HEK293 (cell line): ENCODE results near the gene MRGPRX2.

ENCODE experiments used
- CTCF ChIA-PET: fragments of 350-600 bp; formaldehyde crosslinking; extraction: SDS; loops from one replicate; lab custom pipeline; 2021; ENCODE audit warnings: antibody characterized with exemption; lab: Yijun Ruan, JAX
- POLR2A ChIA-PET: fragments of 300-600 bp; formaldehyde crosslinking; extraction: SDS; loops from one replicate; lab custom pipeline; 2020; ENCODE audit warnings: antibody characterized with exemption, inconsistent platforms; lab: Yijun Ruan, JAX
- H3K27ac ChIP-seq: fragments of 200-500 bp; sonication (Bioruptor generic); 2 replicates; pipeline ENCODE4 v1.5.1; 2014; ENCODE audit warnings: low read depth, low read length, control low read depth, inconsistent platforms; ENCODE audit errors: extremely low read depth
- H3K36me3 ChIP-seq, 2 experiments: fragments of 200-500 bp in 1 of 2; sonication (Bioruptor generic) in 1 of 2; 1 replicate in 1 of 2; 2 replicates in 1 of 2; pipeline ENCODE4 v1.5.1; 2014 to 2017; ENCODE audit warnings: inconsistent platforms in 2 of 2, low read length in 2 of 2; ENCODE audit not compliant: control insufficient read depth in 2 of 2, insufficient read depth in 1 of 2
- H3K4me1 ChIP-seq: fragments of 200-500 bp; sonication (Bioruptor generic); 2 replicates; pipeline ENCODE4 v1.5.1; 2014; ENCODE audit warnings: mild to moderate bottlenecking, low read length, inconsistent platforms; ENCODE audit not compliant: control insufficient read depth, insufficient read depth
- H3K4me3 ChIP-seq: 2 replicates; pipeline ENCODE4 v1.5.1; 2011; ENCODE audit warnings: low read depth, mild to moderate bottlenecking, control low read depth, low read length, moderate library complexity
- H3K9me3 ChIP-seq: fragments of 200-500 bp; sonication (Bioruptor generic); 2 replicates; pipeline ENCODE4 v1.5.1; 2014; ENCODE audit warnings: low read depth, low read length, inconsistent platforms; ENCODE audit not compliant: control insufficient read depth, insufficient read depth
- BCL11A ChIP-seq: fragments of 450-650 bp; formaldehyde crosslinking; IDR thresholded peaks from 2 replicates; pipeline ENCODE4 v1.5.1; 2016; ENCODE audit warnings: low read depth, missing biosample characterization, missing genetic modification characterization
- IKZF3 ChIP-seq: fragments of 450-650 bp; IDR thresholded peaks from 2 replicates; pipeline ENCODE4 v1.5.0; 2018; ENCODE audit warnings: missing biosample characterization, mild to moderate bottlenecking, missing genetic modification characterization, moderate library complexity
- ZBTB20 ChIP-seq: fragments of 450-650 bp; formaldehyde crosslinking; IDR thresholded peaks from 2 replicates; pipeline ENCODE4 v1.5.1; 2016; ENCODE audit warnings: missing biosample characterization, missing genetic modification characterization
- ZBTB7A ChIP-seq: fragments of 450-650 bp; formaldehyde crosslinking; IDR thresholded peaks from 2 replicates; pipeline ENCODE4 v1.5.1; 2016; ENCODE audit warnings: low read depth, missing biosample characterization, missing genetic modification characterization
- ZBTB8A ChIP-seq: fragments of 450-650 bp; formaldehyde crosslinking; IDR thresholded peaks from 2 replicates; pipeline ENCODE4 v1.5.1; 2016; ENCODE audit warnings: missing biosample characterization, missing genetic modification characterization
- ZNF24 ChIP-seq: fragments of 450-650 bp; formaldehyde crosslinking; IDR thresholded peaks from 2 replicates; pipeline ENCODE4 v1.5.1; 2016; ENCODE audit warnings: missing biosample characterization, missing genetic modification characterization
- ZNF354C ChIP-seq: fragments of 450-650 bp; formaldehyde crosslinking; IDR thresholded peaks from 2 replicates; pipeline ENCODE4 v1.5.1; 2016; ENCODE audit warnings: missing biosample characterization, missing genetic modification characterization, low read depth, borderline replicate concordance
- ZNF416 ChIP-seq: fragments of 450-650 bp; formaldehyde crosslinking; IDR thresholded peaks from 2 replicates; pipeline ENCODE4 v1.5.1; 2016; ENCODE audit warnings: missing biosample characterization, missing genetic modification characterization
- ZNF473 ChIP-seq: fragments of 450-650 bp; formaldehyde crosslinking; IDR thresholded peaks from 2 replicates; pipeline ENCODE4 v1.5.1; 2017; ENCODE audit warnings: missing biosample characterization, missing genetic modification characterization
- ZNF48 ChIP-seq: fragments of 450-650 bp; formaldehyde crosslinking; IDR thresholded peaks from 2 replicates; pipeline ENCODE4 v1.5.1; 2016; ENCODE audit warnings: missing biosample characterization, missing genetic modification characterization
- ZNF510 ChIP-seq: fragments of 450-650 bp; formaldehyde crosslinking; IDR thresholded peaks from 2 replicates; pipeline ENCODE4 v1.5.1; 2018; ENCODE audit warnings: mild to moderate bottlenecking, missing genetic modification characterization, missing biosample characterization; ENCODE audit not compliant: insufficient replicate concordance
- ZNF549 ChIP-seq: fragments of 450-650 bp; IDR thresholded peaks from 2 replicates; pipeline ENCODE4 v1.5.1; 2018; ENCODE audit warnings: missing biosample characterization, missing genetic modification characterization, mild to moderate bottlenecking, inconsistent platforms, moderate library complexity
- ZNF610 ChIP-seq: fragments of 450-650 bp; formaldehyde crosslinking; IDR thresholded peaks from 2 replicates; pipeline ENCODE4 v1.5.1; 2016; ENCODE audit warnings: missing biosample characterization, missing genetic modification characterization, borderline replicate concordance
- ZNF654 ChIP-seq: fragments of 450-650 bp; formaldehyde crosslinking; IDR thresholded peaks from 2 replicates; pipeline ENCODE4 v1.5.1; 2016; ENCODE audit warnings: low read depth, missing biosample characterization, missing genetic modification characterization
- ZNF701 ChIP-seq: fragments of 450-650 bp; formaldehyde crosslinking; IDR thresholded peaks from 2 replicates; pipeline ENCODE4 v1.5.1; 2016; ENCODE audit warnings: missing biosample characterization, missing genetic modification characterization
- ZNF791 ChIP-seq: fragments of 450-650 bp; formaldehyde crosslinking; IDR thresholded peaks from 2 replicates; pipeline ENCODE4 v1.5.1; 2016; ENCODE audit warnings: missing biosample characterization, missing genetic modification characterization
- ZNF843 ChIP-seq: fragments of 450-650 bp; formaldehyde crosslinking; IDR thresholded peaks from 2 replicates; pipeline ENCODE4 v1.5.1; 2016; ENCODE audit warnings: missing biosample characterization, missing genetic modification characterization
- TF ChIP-seq, protein P1 (sequence below): fragments of 450-650 bp; formaldehyde crosslinking; IDR thresholded peaks from 2 replicates; pipeline ENCODE4 v1.5.1; 2016; ENCODE audit warnings: missing biosample characterization, missing genetic modification characterization
- TF ChIP-seq, protein P2 (sequence below): fragments of 450-650 bp; formaldehyde crosslinking; IDR thresholded peaks from 2 replicates; pipeline ENCODE4 v1.5.1; 2017; ENCODE audit warnings: missing biosample characterization, missing genetic modification characterization
- TF ChIP-seq, protein P3 (sequence below): fragments of 450-650 bp; formaldehyde crosslinking; IDR thresholded peaks from 2 replicates; pipeline ENCODE4 v1.5.1; 2017; ENCODE audit warnings: missing biosample characterization, mild to moderate bottlenecking, missing genetic modification characterization, moderate library complexity
- TF ChIP-seq, protein P4 (sequence below): fragments of 450-650 bp; formaldehyde crosslinking; IDR thresholded peaks from 2 replicates; pipeline ENCODE4 v1.5.1; 2016; ENCODE audit warnings: missing biosample characterization, missing genetic modification characterization
- TF ChIP-seq, protein P5 (sequence below): fragments of 450-650 bp; formaldehyde crosslinking; IDR thresholded peaks from 2 replicates; pipeline ENCODE4 v1.5.1; 2016; ENCODE audit warnings: missing biosample characterization, missing genetic modification characterization

MRGPRX2 gene

DNA sequence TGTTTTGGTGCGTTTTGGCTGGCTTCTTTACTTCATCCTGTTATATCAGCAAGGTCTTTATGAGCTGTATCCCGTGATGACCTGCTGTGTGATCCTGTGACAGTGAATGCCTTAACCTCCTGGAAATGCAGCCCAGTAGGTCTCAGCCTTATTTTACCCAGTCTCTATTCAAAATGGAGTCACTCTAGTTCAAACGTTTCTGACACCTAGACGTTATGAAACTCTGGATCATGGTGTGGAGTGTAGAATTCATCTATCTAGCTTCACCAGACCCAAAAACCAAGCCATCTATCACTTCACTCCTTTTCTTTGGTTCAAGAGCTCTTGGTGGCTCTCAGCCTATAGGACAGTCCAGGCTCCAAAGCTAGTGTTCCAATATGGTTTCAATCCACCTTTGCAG, 28.3 kb upstream of the MRGPRX2 start (continued):
- TF ChIP-seq, protein P1, sequence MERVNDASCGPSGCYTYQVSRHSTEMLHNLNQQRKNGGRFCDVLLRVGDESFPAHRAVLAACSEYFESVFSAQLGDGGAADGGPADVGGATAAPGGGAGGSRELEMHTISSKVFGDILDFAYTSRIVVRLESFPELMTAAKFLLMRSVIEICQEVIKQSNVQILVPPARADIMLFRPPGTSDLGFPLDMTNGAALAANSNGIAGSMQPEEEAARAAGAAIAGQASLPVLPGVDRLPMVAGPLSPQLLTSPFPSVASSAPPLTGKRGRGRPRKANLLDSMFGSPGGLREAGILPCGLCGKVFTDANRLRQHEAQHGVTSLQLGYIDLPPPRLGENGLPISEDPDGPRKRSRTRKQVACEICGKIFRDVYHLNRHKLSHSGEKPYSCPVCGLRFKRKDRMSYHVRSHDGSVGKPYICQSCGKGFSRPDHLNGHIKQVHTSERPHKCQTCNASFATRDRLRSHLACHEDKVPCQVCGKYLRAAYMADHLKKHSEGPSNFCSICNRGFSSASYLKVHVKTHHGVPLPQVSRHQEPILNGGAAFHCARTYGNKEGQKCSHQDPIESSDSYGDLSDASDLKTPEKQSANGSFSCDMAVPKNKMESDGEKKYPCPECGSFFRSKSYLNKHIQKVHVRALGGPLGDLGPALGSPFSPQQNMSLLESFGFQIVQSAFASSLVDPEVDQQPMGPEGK (tag by site-specific recombination) = no peak
- TF ChIP-seq, protein P2, sequence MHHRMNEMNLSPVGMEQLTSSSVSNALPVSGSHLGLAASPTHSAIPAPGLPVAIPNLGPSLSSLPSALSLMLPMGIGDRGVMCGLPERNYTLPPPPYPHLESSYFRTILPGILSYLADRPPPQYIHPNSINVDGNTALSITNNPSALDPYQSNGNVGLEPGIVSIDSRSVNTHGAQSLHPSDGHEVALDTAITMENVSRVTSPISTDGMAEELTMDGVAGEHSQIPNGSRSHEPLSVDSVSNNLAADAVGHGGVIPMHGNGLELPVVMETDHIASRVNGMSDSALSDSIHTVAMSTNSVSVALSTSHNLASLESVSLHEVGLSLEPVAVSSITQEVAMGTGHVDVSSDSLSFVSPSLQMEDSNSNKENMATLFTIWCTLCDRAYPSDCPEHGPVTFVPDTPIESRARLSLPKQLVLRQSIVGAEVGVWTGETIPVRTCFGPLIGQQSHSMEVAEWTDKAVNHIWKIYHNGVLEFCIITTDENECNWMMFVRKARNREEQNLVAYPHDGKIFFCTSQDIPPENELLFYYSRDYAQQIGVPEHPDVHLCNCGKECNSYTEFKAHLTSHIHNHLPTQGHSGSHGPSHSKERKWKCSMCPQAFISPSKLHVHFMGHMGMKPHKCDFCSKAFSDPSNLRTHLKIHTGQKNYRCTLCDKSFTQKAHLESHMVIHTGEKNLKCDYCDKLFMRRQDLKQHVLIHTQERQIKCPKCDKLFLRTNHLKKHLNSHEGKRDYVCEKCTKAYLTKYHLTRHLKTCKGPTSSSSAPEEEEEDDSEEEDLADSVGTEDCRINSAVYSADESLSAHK (tag by site-specific recombination) = no peak
- no peak for TF ChIP-seq ZBTB8A (tag by site-specific recombination)
- TF ChIP-seq ZNF48 (tag by site-specific recombination) = no peak
- no peak for TF ChIP-seq ZNF473
- TF ChIP-seq BCL11A (tag by site-specific recombination) = no peak

DNA sequence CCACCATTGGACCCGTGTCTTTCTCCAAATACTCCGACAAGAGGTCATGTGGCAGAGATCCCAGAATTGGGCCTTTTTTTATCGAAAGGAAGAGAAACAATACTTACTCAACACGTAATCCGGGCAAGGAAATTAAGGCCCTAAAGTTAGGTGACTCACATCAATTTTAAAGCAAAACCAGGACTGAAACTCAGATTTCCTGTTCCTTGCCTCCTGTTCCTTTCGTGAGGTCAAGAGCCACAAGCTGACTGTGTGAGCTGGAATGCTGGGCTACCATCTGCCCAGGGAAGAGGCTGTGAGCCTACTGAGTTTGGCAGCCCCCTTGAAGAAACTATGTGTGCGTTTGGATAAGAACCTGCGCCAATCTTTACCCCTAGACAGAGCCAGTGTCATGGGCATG, 27.1 kb upstream of the MRGPRX2 start:
- POLR2A ChIA-PET = no interaction called here

DNA sequence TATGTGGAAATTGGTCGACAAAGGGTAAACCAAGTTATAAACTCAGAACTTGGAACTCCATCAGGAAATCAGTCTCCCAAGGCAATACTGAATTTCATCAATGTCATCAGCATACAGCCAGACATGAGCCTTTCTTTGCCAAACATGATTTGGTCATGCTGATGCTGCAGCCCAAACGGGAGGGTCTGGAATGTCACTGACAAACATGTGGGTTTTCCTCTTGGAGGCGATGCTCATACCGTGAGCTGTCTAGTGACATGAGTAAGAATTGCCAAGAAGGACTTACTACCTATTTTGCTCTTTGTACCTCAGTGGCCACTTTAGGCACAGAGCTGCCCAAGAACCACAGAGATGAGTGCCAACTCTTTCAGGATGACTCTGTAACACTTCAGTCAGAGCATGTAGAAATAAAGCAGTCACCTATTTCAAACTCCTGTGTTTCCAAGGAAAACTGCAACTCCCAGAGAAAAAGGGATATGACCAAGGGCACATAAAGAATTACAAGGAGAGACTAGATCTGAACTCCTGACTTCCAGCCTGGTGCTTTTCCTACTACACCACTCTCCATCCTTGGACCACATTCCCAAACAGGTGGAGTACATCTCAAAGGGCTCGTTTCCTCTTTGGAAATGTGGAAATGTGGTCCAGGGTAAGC, 24.3 kb upstream of the MRGPRX2 start:
- no peaks in the 10 kb centered on the region for H3K36me3 ChIP-seq
- CTCF ChIA-PET = interaction anchor here (2.5 to 3.9 kb wide), 2 partner anchors 8 to 14 kb away, joined by 13 to 16 read pairs; no protein-coding TSS in a partner anchor

More for the DNA sequence above, 27.1 kb upstream of the MRGPRX2 start:
- H3K27ac ChIP-seq = no peak overlapping the region
- TF ChIP-seq ZNF654 (tag by site-specific recombination) (no peak), ZNF24 (no peak), ZNF354C (tag by site-specific recombination) (no peak), ZBTB20 (no peak), IKZF3 (tag by site-specific recombination) (no peak), ZNF843 (tag by site-specific recombination) (no peak), ZNF791 (tag by site-specific recombination) (no peak), ZNF701 (no peak), ZBTB7A (tag by site-specific recombination) (no peak), ZNF510 (tag by site-specific recombination) (no peak)
- TF ChIP-seq, protein P3, sequence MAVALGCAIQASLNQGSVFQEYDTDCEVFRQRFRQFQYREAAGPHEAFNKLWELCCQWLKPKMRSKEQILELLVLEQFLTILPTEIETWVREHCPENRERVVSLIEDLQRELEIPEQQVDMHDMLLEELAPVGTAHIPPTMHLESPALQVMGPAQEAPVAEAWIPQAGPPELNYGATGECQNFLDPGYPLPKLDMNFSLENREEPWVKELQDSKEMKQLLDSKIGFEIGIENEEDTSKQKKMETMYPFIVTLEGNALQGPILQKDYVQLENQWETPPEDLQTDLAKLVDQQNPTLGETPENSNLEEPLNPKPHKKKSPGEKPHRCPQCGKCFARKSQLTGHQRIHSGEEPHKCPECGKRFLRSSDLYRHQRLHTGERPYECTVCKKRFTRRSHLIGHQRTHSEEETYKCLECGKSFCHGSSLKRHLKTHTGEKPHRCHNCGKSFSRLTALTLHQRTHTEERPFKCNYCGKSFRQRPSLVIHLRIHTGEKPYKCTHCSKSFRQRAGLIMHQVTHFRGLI (tag by site-specific recombination) = no peak
- TF ChIP-seq, protein P4, sequence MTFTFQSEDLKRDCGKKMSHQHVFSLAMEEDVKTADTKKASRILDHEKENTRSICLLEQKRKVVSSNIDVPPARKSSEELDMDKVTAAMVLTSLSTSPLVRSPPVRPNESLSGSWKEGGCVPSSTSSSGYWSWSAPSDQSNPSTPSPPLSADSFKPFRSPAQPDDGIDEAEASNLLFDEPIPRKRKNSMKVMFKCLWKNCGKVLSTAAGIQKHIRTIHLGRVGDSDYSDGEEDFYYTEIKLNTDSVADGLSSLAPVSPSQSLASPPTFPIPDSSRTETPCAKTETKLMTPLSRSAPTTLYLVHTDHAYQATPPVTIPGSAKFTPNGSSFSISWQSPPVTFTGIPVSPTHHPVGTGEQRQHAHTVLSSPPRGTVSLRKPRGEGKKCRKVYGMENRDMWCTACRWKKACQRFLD (tag by site-specific recombination) = no peak
- no peaks in the 10 kb centered on the region for H3K9me3 ChIP-seq
- no peaks in the 10 kb centered on the region for H3K4me1 ChIP-seq
- no peaks in the 10 kb centered on the region for H3K36me3 ChIP-seq
- no peak overlapping the region for H3K4me3 ChIP-seq
- CTCF ChIA-PET = interaction anchor here (1.0 to 3.9 kb wide), 2 partner anchors 11 to 80 kb away, joined by 4 to 16 read pairs; no protein-coding TSS in a partner anchor

More for the DNA sequence above, 24.3 kb upstream of the MRGPRX2 start:
- H3K9me3 ChIP-seq = no peaks in the 10 kb centered on the region
- TF ChIP-seq ZNF610 (tag by site-specific recombination) = no peak
- TF ChIP-seq ZNF549 = no peak
- TF ChIP-seq ZNF416 = no peak
- TF ChIP-seq, protein P5, sequence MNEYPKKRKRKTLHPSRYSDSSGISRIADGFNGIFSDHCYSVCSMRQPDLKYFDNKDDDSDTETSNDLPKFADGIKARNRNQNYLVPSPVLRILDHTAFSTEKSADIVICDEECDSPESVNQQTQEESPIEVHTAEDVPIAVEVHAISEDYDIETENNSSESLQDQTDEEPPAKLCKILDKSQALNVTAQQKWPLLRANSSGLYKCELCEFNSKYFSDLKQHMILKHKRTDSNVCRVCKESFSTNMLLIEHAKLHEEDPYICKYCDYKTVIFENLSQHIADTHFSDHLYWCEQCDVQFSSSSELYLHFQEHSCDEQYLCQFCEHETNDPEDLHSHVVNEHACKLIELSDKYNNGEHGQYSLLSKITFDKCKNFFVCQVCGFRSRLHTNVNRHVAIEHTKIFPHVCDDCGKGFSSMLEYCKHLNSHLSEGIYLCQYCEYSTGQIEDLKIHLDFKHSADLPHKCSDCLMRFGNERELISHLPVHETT = no peak
- TF ChIP-seq, all 188 proteins: peak for 0
- Histone ChIP-seq H3K4me3 (no peak overlapping the region), H3K27ac (no peak overlapping the region), H3K4me1 (no peaks in the 10 kb centered on the region)
- POLR2A ChIA-PET = no interaction called here
